ENCODE measurements around the gene GSK3B.

GSK3B gene

GRCh38 chr3:120125992-120126391 is 31.7 kb upstream of the GSK3B start:
- Histone ChIP-seq H3K36me3 (ENCODE audit: control insufficient read depth in 5 of 5, insufficient read depth in 5 of 5, low read length in 5 of 5) (no peaks in the 10 kb centered on the region), H3K9me3 (ENCODE audit: control insufficient read depth in 5 of 5, low read length in 5 of 5) (peaks cover 0 to 2% (median 0%) of the 10 kb centered on the region in 5 donors), H3K4me1 (ENCODE audit: control insufficient read depth in 5 of 5, insufficient read depth in 5 of 5, low read length in 5 of 5) (no peaks in the 10 kb centered on the region), H3K27ac (ENCODE audit: low read depth, low read length) (no peak overlapping the region), H3K9ac (ENCODE audit: low read length in 5 of 5) (no peak overlapping the region), H3K4me3 (ENCODE audit: low read depth in 1 of 5, low read length in 5 of 5) (no peak overlapping the region), H3K27me3 (ENCODE audit: control insufficient read depth in 5 of 5, insufficient read depth in 4 of 5, low read length in 5 of 5) (no peaks in the 10 kb centered on the region)

DNA sequence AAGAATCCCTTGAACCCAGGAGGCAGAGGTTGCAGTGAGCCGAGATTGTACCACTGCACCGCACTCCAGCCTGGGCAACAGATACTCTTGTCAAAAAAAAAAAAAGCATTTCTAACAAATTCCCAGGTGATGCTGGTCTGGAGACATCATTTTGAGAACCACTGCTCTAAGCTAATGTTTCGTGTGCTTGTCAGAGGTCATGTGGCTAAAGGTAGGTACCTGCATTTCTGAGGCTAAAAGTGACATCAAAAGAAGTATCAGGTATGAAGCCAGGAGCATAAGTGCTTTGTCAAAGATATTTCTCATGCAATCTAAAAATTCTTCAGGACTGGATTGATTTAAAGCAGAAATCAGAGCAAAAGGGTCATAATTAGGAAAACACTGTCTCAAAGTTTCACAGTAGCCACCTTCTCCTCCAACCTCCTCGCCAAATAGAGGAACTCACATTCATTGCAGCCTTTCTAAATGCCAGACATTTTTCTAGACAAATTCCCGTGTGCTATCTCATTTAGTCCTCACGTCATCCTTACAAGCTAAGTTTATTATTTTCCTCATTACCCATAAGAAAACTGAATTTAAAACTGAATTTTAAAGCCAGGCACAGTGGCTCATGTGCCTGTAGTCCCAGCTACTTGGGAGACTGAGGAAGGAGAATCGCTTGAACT is 25.7 kb upstream of the GSK3B start:
- no peak overlapping the region for H3K27ac ChIP-seq (ENCODE audit: low read depth, low read length)
- no peak overlapping the region for H3K9ac ChIP-seq (ENCODE audit: low read length in 5 of 5)
- H3K36me3 ChIP-seq (ENCODE audit: control insufficient read depth in 5 of 5, insufficient read depth in 5 of 5, low read length in 5 of 5) = no peaks in the 10 kb centered on the region
- H3K4me3 ChIP-seq (ENCODE audit: low read depth in 1 of 5, low read length in 5 of 5) = no peak overlapping the region
- H3K27me3 ChIP-seq (ENCODE audit: control insufficient read depth in 5 of 5, insufficient read depth in 4 of 5, low read length in 5 of 5) = no peaks in the 10 kb centered on the region
- no peaks in the 10 kb centered on the region for H3K4me1 ChIP-seq (ENCODE audit: control insufficient read depth in 5 of 5, insufficient read depth in 5 of 5, low read length in 5 of 5)
- H3K9me3 ChIP-seq (ENCODE audit: control insufficient read depth in 5 of 5, low read length in 5 of 5) = peaks cover 0 to 6% (median 0%) of the 10 kb centered on the region in 5 donors

- no peaks in the 10 kb centered on the region for H3K36me3 ChIP-seq (ENCODE audit: control insufficient read depth in 5 of 5, insufficient read depth in 5 of 5, low read length in 5 of 5)
- H3K4me3 ChIP-seq (ENCODE audit: low read depth in 1 of 5, low read length in 5 of 5) = no peak overlapping the region
- H3K4me1 ChIP-seq (ENCODE audit: control insufficient read depth in 5 of 5, insufficient read depth in 5 of 5, low read length in 5 of 5) = no peaks in the 10 kb centered on the region
- no peak overlapping the region for H3K9ac ChIP-seq (ENCODE audit: low read length in 5 of 5)
- H3K9me3 ChIP-seq (ENCODE audit: control insufficient read depth in 5 of 5, low read length in 5 of 5) = peaks cover 0 to 3% (median 0%) of the 10 kb centered on the region in 5 donors
- H3K27me3 ChIP-seq (ENCODE audit: control insufficient read depth in 5 of 5, insufficient read depth in 4 of 5, low read length in 5 of 5) = no peaks in the 10 kb centered on the region
- no peak overlapping the region for H3K27ac ChIP-seq (ENCODE audit: low read depth, low read length)
These were observed 20.7 kb upstream of the GSK3B start for GRCh38 chr3:120114981-120115380.

GRCh38 chr3:120114376-120114775 is 20.1 kb upstream of the GSK3B start:
- no peak overlapping the region for H3K9ac ChIP-seq (ENCODE audit: low read length in 5 of 5)
- H3K4me1 ChIP-seq (ENCODE audit: control insufficient read depth in 5 of 5, insufficient read depth in 5 of 5, low read length in 5 of 5) = no peaks in the 10 kb centered on the region
- H3K27me3 ChIP-seq (ENCODE audit: control insufficient read depth in 5 of 5, insufficient read depth in 4 of 5, low read length in 5 of 5) = no peaks in the 10 kb centered on the region
- no peak overlapping the region for H3K4me3 ChIP-seq (ENCODE audit: low read depth in 1 of 5, low read length in 5 of 5)
- no peak overlapping the region for H3K27ac ChIP-seq (ENCODE audit: low read depth, low read length)
- peaks cover 0 to 3% (median 0%) of the 10 kb centered on the region in 5 donors for H3K9me3 ChIP-seq (ENCODE audit: control insufficient read depth in 5 of 5, low read length in 5 of 5)
- H3K36me3 ChIP-seq (ENCODE audit: control insufficient read depth in 5 of 5, insufficient read depth in 5 of 5, low read length in 5 of 5) = no peaks in the 10 kb centered on the region

DNA sequence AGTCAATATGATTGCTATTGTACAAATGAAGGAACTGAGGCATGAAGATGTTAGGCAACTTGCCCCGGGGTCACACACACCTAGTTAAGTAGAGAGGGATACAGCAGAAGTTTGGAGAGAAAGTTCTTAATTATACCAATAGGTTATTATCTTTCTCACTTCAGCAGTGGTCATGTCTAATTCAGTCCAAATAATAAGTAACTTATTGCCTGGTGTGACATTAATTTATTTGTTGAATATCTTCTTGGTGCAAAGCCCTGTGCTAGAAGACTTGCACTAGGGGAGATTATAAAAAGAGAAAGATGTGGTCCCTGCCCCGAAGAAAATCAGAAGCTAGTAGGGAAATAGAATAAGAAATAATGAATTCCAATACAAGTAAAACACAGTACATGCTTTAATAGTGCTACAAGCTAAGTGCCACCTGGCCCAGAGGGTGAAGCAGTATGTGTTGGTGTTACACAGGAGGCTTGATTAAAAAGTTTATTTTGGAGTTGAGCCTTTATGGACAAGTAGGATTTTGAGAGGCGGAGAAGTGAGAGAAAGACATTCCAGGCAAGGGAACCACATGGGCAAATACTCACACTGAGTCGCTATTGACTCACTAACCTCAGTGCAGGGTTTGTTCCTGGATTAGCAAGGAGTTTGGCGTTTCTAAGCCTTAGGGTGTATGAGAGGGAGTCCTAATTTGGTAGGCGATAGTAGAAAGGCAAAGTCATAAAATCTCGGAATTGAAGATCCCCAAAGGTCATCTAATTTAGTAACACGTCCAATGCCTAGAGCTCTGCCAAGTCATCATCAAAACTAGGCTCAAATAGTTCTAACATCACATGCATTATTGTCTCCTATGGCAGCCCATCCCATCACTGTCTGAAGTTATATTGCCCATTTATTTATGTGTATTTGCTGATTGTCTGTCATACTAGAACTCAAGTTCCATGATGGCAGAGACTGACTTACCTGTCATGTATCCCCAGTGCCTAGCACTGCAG is 19.2 kb upstream of the GSK3B start:
- no peaks in the 10 kb centered on the region for H3K36me3 ChIP-seq (ENCODE audit: control insufficient read depth in 5 of 5, insufficient read depth in 5 of 5, low read length in 5 of 5)
- H3K4me3 ChIP-seq (ENCODE audit: low read depth in 1 of 5, low read length in 5 of 5) = no peak overlapping the region
- H3K9ac ChIP-seq (ENCODE audit: low read length in 5 of 5) = no peak overlapping the region
- H3K9me3 ChIP-seq (ENCODE audit: control insufficient read depth in 5 of 5, low read length in 5 of 5) = peaks cover 0 to 3% (median 0%) of the 10 kb centered on the region in 5 donors
- H3K27me3 ChIP-seq (ENCODE audit: control insufficient read depth in 5 of 5, insufficient read depth in 4 of 5, low read length in 5 of 5) = no peaks in the 10 kb centered on the region
- H3K4me1 ChIP-seq (ENCODE audit: control insufficient read depth in 5 of 5, insufficient read depth in 5 of 5, low read length in 5 of 5) = no peaks in the 10 kb centered on the region
- no peak overlapping the region for H3K27ac ChIP-seq (ENCODE audit: low read depth, low read length)

- Histone ChIP-seq H3K27ac (ENCODE audit: low read depth, low read length) (no peak overlapping the region), H3K27me3 (ENCODE audit: control insufficient read depth in 5 of 5, insufficient read depth in 4 of 5, low read length in 5 of 5) (no peaks in the 10 kb centered on the region), H3K9ac (ENCODE audit: low read length in 5 of 5) (no peak overlapping the region), H3K9me3 (ENCODE audit: control insufficient read depth in 5 of 5, low read length in 5 of 5) (peaks cover 0 to 3% (median 0%) of the 10 kb centered on the region in 5 donors), H3K36me3 (ENCODE audit: control insufficient read depth in 5 of 5, insufficient read depth in 5 of 5, low read length in 5 of 5) (no peaks in the 10 kb centered on the region), H3K4me1 (ENCODE audit: control insufficient read depth in 5 of 5, insufficient read depth in 5 of 5, low read length in 5 of 5) (no peaks in the 10 kb centered on the region), H3K4me3 (ENCODE audit: low read depth in 1 of 5, low read length in 5 of 5) (no peak overlapping the region)
These were observed 17.7 kb upstream of the GSK3B start for GRCh38 chr3:120111898-120112297.

- H3K9ac ChIP-seq (ENCODE audit: low read length in 5 of 5) = no peak overlapping the region
- no peaks in the 10 kb centered on the region for H3K36me3 ChIP-seq (ENCODE audit: control insufficient read depth in 5 of 5, insufficient read depth in 5 of 5, low read length in 5 of 5)
- H3K9me3 ChIP-seq (ENCODE audit: control insufficient read depth in 5 of 5, low read length in 5 of 5) = no peaks in the 10 kb centered on the region
- H3K4me1 ChIP-seq (ENCODE audit: control insufficient read depth in 5 of 5, insufficient read depth in 5 of 5, low read length in 5 of 5) = peaks cover 0 to 12% (median 7%) of the 10 kb centered on the region in 5 donors
- H3K27ac ChIP-seq (ENCODE audit: low read depth, low read length) = no peak overlapping the region
- no peak overlapping the region for H3K4me3 ChIP-seq (ENCODE audit: low read depth in 1 of 5, low read length in 5 of 5)
- no peaks in the 10 kb centered on the region for H3K27me3 ChIP-seq (ENCODE audit: control insufficient read depth in 5 of 5, insufficient read depth in 4 of 5, low read length in 5 of 5)
These were observed 9.0 kb upstream of the GSK3B start for GRCh38 chr3:120103276-120103675.

GRCh38 chr3:120102674-120103073 is 8.4 kb upstream of the GSK3B start:
- H3K27ac ChIP-seq (ENCODE audit: low read depth, low read length) = no peak overlapping the region
- no peaks in the 10 kb centered on the region for H3K27me3 ChIP-seq (ENCODE audit: control insufficient read depth in 5 of 5, insufficient read depth in 4 of 5, low read length in 5 of 5)
- no peak overlapping the region for H3K4me3 ChIP-seq (ENCODE audit: low read depth in 1 of 5, low read length in 5 of 5)
- H3K4me1 ChIP-seq (ENCODE audit: control insufficient read depth in 5 of 5, insufficient read depth in 5 of 5, low read length in 5 of 5) = peaks cover 0 to 12% (median 7%) of the 10 kb centered on the region in 5 donors
- H3K9me3 ChIP-seq (ENCODE audit: control insufficient read depth in 5 of 5, low read length in 5 of 5) = no peaks in the 10 kb centered on the region
- H3K9ac ChIP-seq (ENCODE audit: low read length in 5 of 5) = no peak overlapping the region
- no peaks in the 10 kb centered on the region for H3K36me3 ChIP-seq (ENCODE audit: control insufficient read depth in 5 of 5, insufficient read depth in 5 of 5, low read length in 5 of 5)

GRCh38 chr3:120102232-120102631 is 8.0 kb upstream of the GSK3B start:
- Histone ChIP-seq H3K27ac (ENCODE audit: low read depth, low read length) (no peak overlapping the region), H3K4me1 (ENCODE audit: control insufficient read depth in 5 of 5, insufficient read depth in 5 of 5, low read length in 5 of 5) (peaks cover 0 to 12% (median 7%) of the 10 kb centered on the region in 5 donors), H3K4me3 (ENCODE audit: low read depth in 1 of 5, low read length in 5 of 5) (no peak overlapping the region), H3K9me3 (ENCODE audit: control insufficient read depth in 5 of 5, low read length in 5 of 5) (no peaks in the 10 kb centered on the region), H3K27me3 (ENCODE audit: control insufficient read depth in 5 of 5, insufficient read depth in 4 of 5, low read length in 5 of 5) (no peaks in the 10 kb centered on the region), H3K9ac (ENCODE audit: low read length in 5 of 5) (no peak overlapping the region), H3K36me3 (ENCODE audit: control insufficient read depth in 5 of 5, insufficient read depth in 5 of 5, low read length in 5 of 5) (no peaks in the 10 kb centered on the region)

- no peaks in the 10 kb centered on the region for H3K27me3 ChIP-seq (ENCODE audit: control insufficient read depth in 5 of 5, insufficient read depth in 4 of 5, low read length in 5 of 5)
- no peaks in the 10 kb centered on the region for H3K36me3 ChIP-seq (ENCODE audit: control insufficient read depth in 5 of 5, insufficient read depth in 5 of 5, low read length in 5 of 5)
- H3K9ac ChIP-seq (ENCODE audit: low read length in 5 of 5) = no peak overlapping the region
- peaks cover 0 to 16% (median 8%) of the 10 kb centered on the region in 5 donors for H3K4me1 ChIP-seq (ENCODE audit: control insufficient read depth in 5 of 5, insufficient read depth in 5 of 5, low read length in 5 of 5)
- H3K9me3 ChIP-seq (ENCODE audit: control insufficient read depth in 5 of 5, low read length in 5 of 5) = no peaks in the 10 kb centered on the region
- no peak overlapping the region for H3K4me3 ChIP-seq (ENCODE audit: low read depth in 1 of 5, low read length in 5 of 5)
- H3K27ac ChIP-seq (ENCODE audit: low read depth, low read length) = no peak overlapping the region
These were observed 7.4 kb upstream of the GSK3B start for GRCh38 chr3:120101624-120102023.

Measured in subcutaneous abdominal adipose tissue (tissue), 5 donors.